Measurements from ENCODE around the gene GAK. TPM values are rescaled to one million over a fixed set of nuclear protein-coding genes. Genes with fewer than 3 reads are reported as not detected.

Gene GAK
- total RNA-seq, 1 experiment from 2014 or later: 86.6 TPM

- no TSS peak for BruUV-seq (replicated peaks)
- Histone ChIP-seq H3K36me3 (ENCODE audit: control insufficient read depth, insufficient read depth, low read length) (no peaks in the 10 kb centered on the region), H3K9me3 (ENCODE audit: control insufficient read depth, insufficient read depth, low read depth, low read length) (no peaks in the 10 kb centered on the region), H3K27ac (ENCODE audit: low read length) (no peak overlapping the region), H3K27me3 (ENCODE audit: control insufficient read depth, insufficient read depth, low read length) (no peaks in the 10 kb centered on the region), H3K4me1 (ENCODE audit: control insufficient read depth, insufficient read depth, low read length) (peaks cover 8% of the 10 kb centered on the region; the same call in 1 of the 2 replicates), H3K4me3 (ENCODE audit: low read depth in 2 of 2, low read length in 2 of 2) (no peak overlapping the region)
- in situ Hi-C loops (cut with HindIII; ENCODE audit: low pct_unique_long_range_greater_than_20kb, low sequenced_read_pairs) (no loop called here), intact Hi-C loops (cut with micrococcal nuclease; ENCODE audit: unreplicated experiment) (no loop called here)
- no peak for ATAC-seq
- ChIA-PET CTCF (no interaction called here), POLR2A (no interaction called here)
- TF ChIP-seq REST (IDR thresholded peaks at IDR 0.05; ENCODE audit: insufficient read depth in 1 of 2, low read depth in 2 of 2, low read length in 1 of 2) (no peak), POLR2AphosphoS5 (IDR thresholded peaks at IDR 0.05; ENCODE audit: low read depth, low read length) (no peak), TCF7L2 (IDR thresholded peaks at IDR 0.05; ENCODE audit: low read depth, low read length) (no peak), CTCF (IDR thresholded peaks at IDR 0.05) (no peak), SIN3A (IDR thresholded peaks at IDR 0.05; ENCODE audit: borderline replicate concordance, insufficient read depth, low read depth, low read length) (no peak)
- DNase-seq (ENCODE audit: low read depth, low spot score): no peak
These were observed 100.0 kb downstream of the GAK start for GRCh38 chr4:832108-832507.

- ChIA-PET POLR2A (no interaction called here), CTCF (no interaction called here)
- in situ Hi-C loops (cut with HindIII; ENCODE audit: low pct_unique_long_range_greater_than_20kb, low sequenced_read_pairs): no loop called here
- Histone ChIP-seq H3K27ac (ENCODE audit: low read length) (no peak overlapping the region), H3K27me3 (ENCODE audit: control insufficient read depth, insufficient read depth, low read length) (no peaks in the 10 kb centered on the region), H3K4me1 (ENCODE audit: control insufficient read depth, insufficient read depth, low read length) (peaks cover 8% of the 10 kb centered on the region; the same call in 1 of the 2 replicates), H3K9me3 (ENCODE audit: control insufficient read depth, insufficient read depth, low read depth, low read length) (no peaks in the 10 kb centered on the region), H3K36me3 (ENCODE audit: control insufficient read depth, insufficient read depth, low read length) (no peaks in the 10 kb centered on the region), H3K4me3 (ENCODE audit: low read depth in 2 of 2, low read length in 2 of 2) (no peak overlapping the region)
- DNase-seq (ENCODE audit: low read depth, low spot score) (no peak), ATAC-seq (no peak)
- intact Hi-C loops (cut with micrococcal nuclease; ENCODE audit: unreplicated experiment): no loop called here
- BruUV-seq (replicated peaks): no TSS peak
- no peak for TF ChIP-seq REST (IDR thresholded peaks at IDR 0.05; ENCODE audit: insufficient read depth in 1 of 2, low read depth in 2 of 2, low read length in 1 of 2)
- no peak for TF ChIP-seq POLR2AphosphoS5 (IDR thresholded peaks at IDR 0.05; ENCODE audit: low read depth, low read length)
These were observed 100.7 kb downstream of the GAK start for GRCh38 chr4:831483-831805.

Measured in Panc1 (cell line).